Urinary bladder (tissue), 4 donors: ENCODE results near the gene OPTC. TPM values are rescaled to one million over a fixed set of nuclear protein-coding genes. Genes with fewer than 3 reads are reported as not detected.

ENCODE experiments used
- DNase-seq: peaks from one replicate; pipeline ENCODE4 v3.0.0-alpha.2; 2015; ENCODE audit errors: extremely low spot score
- H3K27ac ChIP-seq: one replicate; pipeline ENCODE4 v1.5.1; 2013; ENCODE audit warnings: low read depth, mild to moderate bottlenecking, moderate library complexity
- H3K36me3 ChIP-seq: one replicate; pipeline ENCODE4 v1.6.1; 2013; ENCODE audit warnings: mild to moderate bottlenecking, moderate library complexity; ENCODE audit not compliant: insufficient read depth
- H3K4me1 ChIP-seq: one replicate; pipeline ENCODE4 v1.6.1; 2013; ENCODE audit warnings: mild to moderate bottlenecking, moderate library complexity; ENCODE audit not compliant: insufficient read depth
- H3K4me3 ChIP-seq: one replicate; pipeline ENCODE4 v1.5.1; 2013; ENCODE audit warnings: low read depth, low read length
- WGBS: extraction: QIAGEN DNeasy Blood & Tissue Kit; methylation state at CpG from one replicate; pipeline ENCODE4 v1.1.7; 2013; 5-methylcytosine and 5-hydroxymethylcytosine counted together
- polyA plus RNA-seq: library from polyadenylated mRNA; stranded (reverse); fragments of 200-250 nt; gene quantifications from one replicate; pipeline ENCODE4 v1.2.3, GENCODE V29; 2013
- total RNA-seq: library from RNA; depleted of rRNA; stranded (reverse); fragments of >200 nt; gene quantifications from one replicate; pipeline ENCODE4 v1.2.3, GENCODE V29; 2014
- donor health status: healthy with polysubstance abuse.
- donor health status: healthy.

Gene OPTC
- total and polyA plus RNA-seq, 2 donors: 0.05 TPM; not detected in 1

GRCh38 chr1:203531063-203531462 is 37.1 kb downstream of the OPTC start:
- 87% methylated on average over 3 of the region's 3 CpGs for WGBS
- no peak overlapping the region for H3K4me3 ChIP-seq
- peaks cover 2% of the 10 kb centered on the region for H3K4me1 ChIP-seq
- no peak overlapping the region for H3K27ac ChIP-seq
- no peaks in the 10 kb centered on the region for H3K36me3 ChIP-seq
- DNase-seq: no peak

- Histone ChIP-seq H3K27ac (no peak overlapping the region), H3K36me3 (no peaks in the 10 kb centered on the region), H3K4me3 (no peak overlapping the region), H3K4me1 (peaks cover 2% of the 10 kb centered on the region)
- no peak for DNase-seq
Measured at GRCh38 chr1:203534012-203534411, 40.1 kb downstream of the OPTC start.

GRCh38 chr1:203534526-203534925 is 40.6 kb downstream of the OPTC start:
- no peak for DNase-seq
- WGBS: 38% methylated on average over 3 of the region's 3 CpGs
- Histone ChIP-seq H3K4me3 (no peak overlapping the region), H3K4me1 (peaks cover 2% of the 10 kb centered on the region), H3K36me3 (no peaks in the 10 kb centered on the region), H3K27ac (peak overlapping the region; percentile 62)

DNA sequence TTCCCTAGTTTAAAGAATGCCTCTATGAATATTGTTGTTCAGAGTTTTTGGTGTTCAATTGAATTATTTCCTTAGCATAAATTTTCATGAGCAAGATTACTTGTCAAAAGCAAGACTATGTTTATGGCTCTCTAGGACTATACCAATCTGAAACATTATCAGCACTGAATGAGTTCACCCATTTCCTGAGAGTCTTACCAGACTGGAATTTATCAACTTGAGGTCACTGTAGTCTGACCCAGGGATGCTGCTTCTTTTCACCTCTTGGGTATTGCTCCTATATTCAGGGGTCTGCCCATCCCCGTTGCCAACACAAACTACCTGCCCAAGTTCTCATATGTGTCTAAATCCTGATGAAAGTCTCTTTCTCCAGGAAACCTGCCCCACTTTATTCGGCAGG is 42.6 kb downstream of the OPTC start:
- H3K36me3 ChIP-seq: no peaks in the 10 kb centered on the region
- H3K27ac ChIP-seq: no peak overlapping the region
- no peak overlapping the region for H3K4me3 ChIP-seq
- DNase-seq: no peak
- WGBS: 65% methylated on average over 2 of the region's 2 CpGs
- peaks cover 2% of the 10 kb centered on the region for H3K4me1 ChIP-seq

DNA sequence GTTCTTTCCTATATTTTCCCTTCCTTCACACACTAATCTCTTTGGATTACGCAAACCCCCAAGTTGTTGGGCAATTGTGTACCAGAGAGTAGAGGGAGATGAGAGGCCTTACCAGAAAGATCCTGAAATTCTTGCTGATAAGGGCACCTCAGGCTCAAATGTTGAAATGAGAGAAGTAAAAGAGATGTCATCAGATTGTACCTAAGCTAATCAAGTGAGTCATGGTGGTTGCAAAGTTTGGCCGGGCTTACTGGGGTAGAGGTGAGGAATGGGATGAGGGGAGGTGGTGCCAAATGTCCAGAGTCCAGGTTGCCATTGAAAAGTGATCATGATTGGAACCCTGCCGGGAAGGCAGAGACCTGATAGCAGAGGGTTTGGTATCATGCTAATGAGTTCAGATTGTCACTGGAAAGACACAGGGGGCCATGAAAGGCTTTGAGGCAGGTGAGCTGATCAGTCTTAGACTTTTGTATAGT is 43.1 kb downstream of the OPTC start:
- Histone ChIP-seq H3K36me3 (no peaks in the 10 kb centered on the region), H3K4me1 (peaks cover 2% of the 10 kb centered on the region), H3K27ac (no peak overlapping the region), H3K4me3 (no peak overlapping the region)
- DNase-seq: no peak
- WGBS: 70% methylated on average over 3 of the region's 3 CpGs

- no peak for DNase-seq
- Histone ChIP-seq H3K4me1 (peaks cover 2% of the 10 kb centered on the region), H3K4me3 (no peak overlapping the region), H3K36me3 (no peaks in the 10 kb centered on the region), H3K27ac (no peak overlapping the region)
- 40% methylated on average over 5 of the region's 5 CpGs for WGBS
Measured at GRCh38 chr1:203537806-203538464, 44.0 kb downstream of the OPTC start.

- no peak overlapping the region for H3K4me3 ChIP-seq
- 19% methylated on average over 1 of the region's 1 CpG for WGBS
- H3K36me3 ChIP-seq: no peaks in the 10 kb centered on the region
- peaks cover 2% of the 10 kb centered on the region for H3K4me1 ChIP-seq
- no peak overlapping the region for H3K27ac ChIP-seq
- no peak for DNase-seq
Measured at GRCh38 chr1:203538726-203539125, 44.8 kb downstream of the OPTC start.

GRCh38 chr1:203539831-203540546 is 46.0 kb downstream of the OPTC start:
- no peak for DNase-seq
- Histone ChIP-seq H3K27ac (no peak overlapping the region), H3K4me1 (no peaks in the 10 kb centered on the region), H3K36me3 (no peaks in the 10 kb centered on the region), H3K4me3 (no peak overlapping the region)
- WGBS: 97% methylated on average over 5 of the region's 5 CpGs

DNA sequence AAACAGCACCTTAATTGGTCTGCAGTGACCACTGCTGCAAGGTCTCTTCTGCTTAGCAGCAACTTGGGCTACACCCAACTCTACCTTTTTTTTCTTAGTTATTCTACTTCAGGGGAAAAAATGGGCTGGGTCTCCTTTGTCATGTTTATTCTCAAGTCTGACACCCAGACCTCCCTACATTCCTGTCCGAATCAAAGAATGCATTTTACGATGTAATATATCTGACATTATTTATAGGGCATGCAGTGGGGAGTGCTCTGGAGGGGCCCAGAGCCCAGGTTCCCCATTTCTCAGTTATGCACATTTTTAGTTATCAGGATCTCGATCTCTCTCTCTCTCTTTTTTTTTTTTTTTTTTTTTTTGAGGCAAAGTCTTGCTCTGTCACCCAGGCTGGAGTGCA is 50.5 kb downstream of the OPTC start:
- H3K36me3 ChIP-seq: no peaks in the 10 kb centered on the region
- no peak overlapping the region for H3K4me3 ChIP-seq
- 29% methylated on average over 3 of the region's 3 CpGs for WGBS
- DNase-seq: no peak
- H3K27ac ChIP-seq: no peak overlapping the region
- no peaks in the 10 kb centered on the region for H3K4me1 ChIP-seq

DNA sequence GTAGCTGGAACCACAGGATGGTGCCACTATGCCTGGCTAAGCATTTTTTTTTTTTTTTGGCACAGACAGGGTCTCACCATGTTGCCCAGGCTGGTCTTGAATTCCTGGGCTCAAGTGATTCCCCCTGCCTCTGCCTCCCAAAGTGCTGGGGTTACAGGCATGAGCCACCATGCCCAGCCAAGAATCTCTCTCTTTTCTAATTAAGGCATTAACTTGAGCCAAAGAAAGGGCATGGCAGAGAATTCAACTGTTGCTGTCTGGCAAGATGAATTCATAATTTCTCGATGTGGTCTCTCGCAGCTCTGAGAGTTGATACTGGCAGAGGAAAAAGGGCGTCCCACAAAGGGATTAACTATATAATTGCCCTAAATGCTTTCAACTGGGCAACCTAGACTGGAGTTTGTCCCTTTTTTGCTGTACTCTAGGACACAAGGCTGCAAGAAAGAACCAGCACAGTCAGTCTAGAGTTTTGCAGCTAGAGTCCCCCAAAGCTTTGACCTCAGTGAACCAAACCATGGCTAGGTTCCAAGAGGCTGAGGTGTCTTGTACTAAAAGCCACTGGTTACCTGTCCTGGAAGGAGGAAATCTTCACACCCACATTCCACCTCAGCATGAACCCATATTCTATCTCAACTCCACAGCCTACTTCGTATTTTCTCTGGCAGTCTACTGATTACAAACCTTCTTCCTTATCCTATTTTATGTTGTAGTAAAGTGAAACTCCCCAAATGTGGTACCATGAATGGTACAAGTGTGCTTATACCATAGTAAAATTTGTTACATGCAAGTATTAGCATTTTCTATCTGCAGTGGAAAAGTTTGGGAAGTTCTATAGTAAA is 51.2 kb downstream of the OPTC start:
- no peak overlapping the region for H3K27ac ChIP-seq
- 48% methylated on average over 4 of the region's 4 CpGs for WGBS
- no peaks in the 10 kb centered on the region for H3K36me3 ChIP-seq
- no peaks in the 10 kb centered on the region for H3K4me1 ChIP-seq
- DNase-seq: no peak
- H3K4me3 ChIP-seq: no peak overlapping the region

- Histone ChIP-seq H3K4me3 (no peak overlapping the region), H3K36me3 (no peaks in the 10 kb centered on the region), H3K27ac (no peak overlapping the region), H3K4me1 (no peaks in the 10 kb centered on the region)
- no peak for DNase-seq
- WGBS: 89% methylated on average over 1 of the region's 1 CpG
Measured at GRCh38 chr1:203546274-203546673, 52.3 kb downstream of the OPTC start.

DNA sequence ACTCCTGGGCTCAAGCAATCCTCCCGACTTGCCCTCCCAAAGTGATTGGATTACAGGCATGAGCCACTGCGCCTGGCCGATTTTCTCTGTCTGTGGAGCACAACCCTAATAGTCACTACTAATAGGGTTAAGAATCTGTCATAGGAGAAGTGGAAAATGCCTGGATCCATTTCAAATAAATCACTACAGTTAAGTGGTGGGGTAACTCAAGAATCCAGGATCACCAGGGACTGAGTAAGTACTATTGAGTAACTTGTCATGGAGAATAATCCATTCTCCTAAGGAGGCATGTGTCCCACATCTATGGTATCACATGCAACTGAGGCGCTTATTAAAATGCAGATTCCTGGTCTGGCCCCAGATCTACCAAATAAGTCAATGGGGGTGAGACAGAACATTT is 53.2 kb downstream of the OPTC start:
- Histone ChIP-seq H3K4me1 (no peaks in the 10 kb centered on the region), H3K27ac (no peak overlapping the region), H3K36me3 (no peaks in the 10 kb centered on the region), H3K4me3 (no peak overlapping the region)
- 96% methylated on average over 4 of the region's 4 CpGs for WGBS
- DNase-seq: no peak

DNA sequence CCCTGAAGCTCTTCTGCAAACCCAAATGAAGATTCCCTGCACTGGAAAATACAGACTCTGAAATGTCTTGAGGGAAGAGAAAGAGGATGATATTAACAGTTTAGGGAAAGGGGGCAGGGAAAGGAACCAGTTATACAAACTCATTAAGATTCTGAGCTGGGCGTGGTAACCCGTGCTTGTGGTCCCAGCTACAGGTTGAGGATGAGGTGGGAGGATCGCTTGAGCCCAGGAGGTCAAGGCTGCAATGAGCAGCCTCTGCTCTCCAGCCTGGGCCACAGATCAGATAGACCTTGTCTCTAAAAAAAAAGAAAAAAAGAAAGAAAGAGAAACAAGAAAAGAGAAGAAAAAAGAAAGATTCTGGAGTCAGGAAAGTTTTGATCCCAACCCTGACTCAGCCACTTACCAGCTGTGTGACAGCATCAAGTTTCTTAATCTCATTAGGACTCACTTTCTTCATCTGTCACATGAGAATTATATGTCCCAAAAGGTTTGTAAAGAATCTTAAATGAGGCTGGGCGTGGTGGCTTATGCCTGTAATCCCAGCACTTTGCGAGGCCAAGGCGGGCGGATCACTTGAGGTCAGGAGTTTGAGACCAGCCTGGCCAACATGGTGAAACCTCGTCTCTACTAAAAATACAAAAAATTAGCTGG is 53.9 kb downstream of the OPTC start:
- Histone ChIP-seq H3K4me1 (no peaks in the 10 kb centered on the region), H3K4me3 (no peak overlapping the region), H3K27ac (no peak overlapping the region), H3K36me3 (no peaks in the 10 kb centered on the region)
- DNase-seq: no peak
- WGBS: 76% methylated on average over 8 of the region's 8 CpGs
